CD14-positive monocyte (primary cell): ENCODE data around the gene PLPPR5. TPM values are rescaled to one million over a fixed set of nuclear protein-coding genes. Genes with fewer than 3 reads are reported as not detected.

ENCODE experiments used
- DNase-seq, 3 donors: peaks; one replicate each; pipeline ENCODE4 v3.0.0-alpha.2; 2011 to 2022
- H2AFZ ChIP-seq: 2 replicates; pipeline ENCODE4 v1.6.0; 2012; ENCODE audit warnings: mild to moderate bottlenecking, low read depth, low read length, inconsistent platforms; ENCODE audit not compliant: insufficient read depth, poor library complexity, severe bottlenecking
- H3K27ac ChIP-seq, 2 donors: 1 replicate in 1 of 2; 2 replicates in 1 of 2; pipeline ENCODE4 v1.5.1; 2012 to 2013; ENCODE audit warnings: low read length in 2 of 2, control low read depth in 1 of 2, inconsistent platforms in 1 of 2, low read depth in 1 of 2, mild to moderate bottlenecking in 1 of 2
- H3K27me3 ChIP-seq, 2 donors: one replicate each; pipeline versions ENCODE4 v1.6.0 to v1.6.1; 2011 to 2013; ENCODE audit warnings: low read length in 2 of 2; ENCODE audit not compliant: control insufficient read depth in 2 of 2, insufficient read depth in 2 of 2
- H3K36me3 ChIP-seq, 2 donors: replicated peaks in 1 of 2; 1 replicate in 1 of 2; 2 replicates in 1 of 2; pipeline versions ENCODE4 v1.5.1 to v1.6.1; 2012 to 2013; ENCODE audit warnings: low read length in 2 of 2, control low read depth in 1 of 2, inconsistent platforms in 1 of 2, mild to moderate bottlenecking in 1 of 2; ENCODE audit not compliant: insufficient read depth in 2 of 2, control insufficient read depth in 1 of 2
- H3K4me1 ChIP-seq, 2 donors: 1 replicate in 1 of 2; 2 replicates in 1 of 2; pipeline versions ENCODE4 v1.5.1 to v1.6.1; 2012 to 2013; ENCODE audit warnings: low read length in 2 of 2, control low read depth in 1 of 2, inconsistent platforms in 1 of 2, mild to moderate bottlenecking in 1 of 2, moderate library complexity in 1 of 2; ENCODE audit not compliant: insufficient read depth in 2 of 2, control insufficient read depth in 1 of 2
- H3K4me2 ChIP-seq: replicated peaks from 2 replicates; pipeline ENCODE3; 2012; ENCODE audit warnings: low read length, moderate library complexity, mild to moderate bottlenecking; ENCODE audit not compliant: poor library complexity, severe bottlenecking; ENCODE audit errors: extremely low read depth
- H3K4me3 ChIP-seq, 3 experiments: fragments of 200-600 bp in 1 of 3; sonication (generic) in 1 of 3; replicated peaks in 1 of 3; 1 replicate in 2 of 3; 2 replicates in 1 of 3; pipeline ENCODE4 v1.5.1; 2011 to 2013; ENCODE audit warnings: low read length in 3 of 3, mild to moderate bottlenecking in 3 of 3, control low read depth in 2 of 3, low read depth in 2 of 3, inconsistent platforms in 1 of 3, moderate library complexity in 1 of 3
- H3K79me2 ChIP-seq: 2 replicates; pipeline ENCODE4 v1.6.0; 2012; ENCODE audit warnings: mild to moderate bottlenecking, control low read depth, inconsistent platforms, low read length, moderate library complexity; ENCODE audit not compliant: insufficient read depth
- H3K9ac ChIP-seq: 2 replicates; pipeline ENCODE4 v1.6.0; 2017; ENCODE audit warnings: low read length, mild to moderate bottlenecking; ENCODE audit not compliant: insufficient read depth, poor library complexity, severe bottlenecking
- H3K9me3 ChIP-seq, 2 donors: replicated peaks in 1 of 2; 1 replicate in 1 of 2; 2 replicates in 1 of 2; pipeline versions ENCODE4 v1.5.1 to v1.6.1; 2012 to 2013; ENCODE audit warnings: low read length in 2 of 2, control low read depth in 1 of 2; ENCODE audit not compliant: control insufficient read depth in 1 of 2, insufficient read depth in 1 of 2
- H4K20me1 ChIP-seq: 2 replicates; pipeline ENCODE4 v1.6.0; 2012; ENCODE audit warnings: mild to moderate bottlenecking, low read length, control low read depth, moderate library complexity; ENCODE audit not compliant: insufficient read depth
- H3K27ac Mint-ChIP-seq, 7 donors: one replicate each; pipeline ENCODE4 v1.8.0; 2020; ENCODE audit warnings: mild to moderate bottlenecking in 7 of 7, mixed read lengths in 7 of 7, moderate library complexity in 6 of 7, inconsistent platforms in 2 of 7
- H3K27me3 Mint-ChIP-seq, 3 donors: one replicate each; pipeline ENCODE4 v1.8.0; 2021 to 2022; ENCODE audit warnings: low read depth in 3 of 3, mild to moderate bottlenecking in 3 of 3, mixed read lengths in 3 of 3, moderate library complexity in 3 of 3, inconsistent platforms in 1 of 3
- H3K36me3 Mint-ChIP-seq, 2 donors: one replicate each; pipeline ENCODE4 v1.8.0; 2020; ENCODE audit warnings: mixed read lengths in 2 of 2, inconsistent platforms in 1 of 2, mild to moderate bottlenecking in 1 of 2
- H3K4me1 Mint-ChIP-seq: one replicate; pipeline ENCODE4 v1.8.0; 2020; ENCODE audit warnings: mild to moderate bottlenecking, mixed read lengths
- H3K4me3 Mint-ChIP-seq, 2 donors: one replicate each; pipeline ENCODE4 v1.8.0; 2020; ENCODE audit warnings: mild to moderate bottlenecking in 2 of 2, mixed read lengths in 2 of 2, moderate library complexity in 1 of 2
- H3K9me3 Mint-ChIP-seq, 7 donors: one replicate each; pipeline ENCODE4 v1.8.0; 2020 to 2022; ENCODE audit warnings: mixed read lengths in 7 of 7, mild to moderate bottlenecking in 6 of 7, moderate library complexity in 6 of 7, inconsistent platforms in 2 of 7
- CTCF ChIP-seq: fragments of 200-600 bp; IDR thresholded peaks from one replicate; pipeline ENCODE4 v1.8.0; 2022; ENCODE audit warnings: antibody characterized with exemption, mild to moderate bottlenecking
- WGBS: methylation state at CpG from one replicate; pipeline ENCODE4 v1.1.5; 2013; ENCODE audit warnings: missing lambda C conversion rate; ENCODE audit not compliant: insufficient coverage; 5-methylcytosine and 5-hydroxymethylcytosine counted together
- intact Hi-C, 2 donors: fragments of 100-400 bp; cut with micrococcal nuclease; formaldehyde crosslinking; loops; one replicate each; pipeline versions ENCODE4 v1.15.0 to v1.15.1; 2023
- polyA plus RNA-seq, 3 donors: library from polyadenylated mRNA; depleted of rRNA in 1 of 3; unstranded in 2 of 3; stranded (reverse) in 1 of 3; fragments of 300-500 nt in 2 of 3; fragments of >200 nt in 1 of 3; fragmentation: Illumina TruSeq in 2 of 3; gene quantifications; 1 replicate in 2 of 3; 2 replicates in 1 of 3; pipeline ENCODE4 v1.2.3, GENCODE V29; 2012 to 2021

Gene PLPPR5
- polyA plus RNA-seq, 3 donors: not detected

DNA sequence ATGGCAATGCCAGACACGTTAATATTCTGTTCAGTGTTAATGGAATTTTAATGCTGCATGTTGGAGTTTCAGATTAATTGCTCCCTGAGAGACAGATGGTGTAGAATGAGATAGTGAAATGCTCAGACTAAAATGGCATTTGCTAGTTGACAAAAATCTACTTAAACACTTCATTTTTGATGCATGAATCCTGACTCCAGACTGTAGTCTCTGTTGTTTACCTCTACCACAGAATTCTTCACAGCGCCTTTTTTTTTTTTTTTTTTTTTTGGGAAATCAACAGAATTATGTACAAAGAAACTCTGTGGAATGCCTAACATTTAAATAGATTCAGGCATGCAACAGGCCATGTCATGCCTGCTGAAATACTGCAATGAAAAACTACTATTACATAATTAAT is 111.3 kb downstream of the PLPPR5 start:
- Mint-ChIP-seq H3K36me3 (no peaks in the 10 kb centered on the region), H3K9me3 (peaks cover 0 to 5% (median 2%) of the 10 kb centered on the region in 7 donors), H3K4me3 (no peak overlapping the region), H3K4me1 (no peaks in the 10 kb centered on the region), H3K27ac (no peak overlapping the region), H3K27me3 (no peaks in the 10 kb centered on the region)
- Histone ChIP-seq H3K36me3 (no peaks in the 10 kb centered on the region), H2AFZ (no peak overlapping the region), H3K79me2 (no peaks in the 10 kb centered on the region), H3K27ac (no peak overlapping the region), H3K4me3 (no peak overlapping the region), H4K20me1 (no peaks in the 10 kb centered on the region), H3K4me2 (no peak overlapping the region), H3K9ac (no peak overlapping the region), H3K27me3 (no peaks in the 10 kb centered on the region), H3K9me3 (no peaks in the 10 kb centered on the region), H3K4me1 (no peaks in the 10 kb centered on the region)
- intact Hi-C loops: no loop called here
- WGBS: no CpG with 5 or more reads among the region's 2 CpGs
- DNase-seq: no peak
- no peak for TF ChIP-seq CTCF

DNA sequence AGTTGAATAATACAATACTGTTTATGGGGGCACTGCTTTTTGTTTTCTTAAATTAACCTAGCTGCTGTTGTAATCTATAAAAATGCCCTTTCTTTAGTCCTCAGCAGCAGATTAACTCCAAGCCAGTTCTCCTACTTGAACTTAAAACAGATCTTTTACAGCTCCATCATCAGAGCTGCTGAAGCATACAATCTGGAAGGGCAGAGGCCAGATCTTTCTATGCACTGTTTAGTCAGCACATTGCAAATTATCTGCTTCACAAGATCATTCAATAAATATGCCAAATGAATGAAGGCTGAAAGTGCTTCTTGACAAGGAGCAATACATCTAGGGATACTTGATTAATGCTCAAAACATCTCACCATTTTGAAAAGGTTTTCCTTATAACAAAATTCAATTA is 115.8 kb downstream of the PLPPR5 start:
- H4K20me1 ChIP-seq: no peaks in the 10 kb centered on the region
- no peaks in the 10 kb centered on the region for H3K36me3 ChIP-seq
- no peak overlapping the region for H3K27ac ChIP-seq
- H3K27me3 ChIP-seq: no peaks in the 10 kb centered on the region
- no peak overlapping the region for H3K9ac ChIP-seq
- no peak for DNase-seq
- TF ChIP-seq CTCF: no peak
- intact Hi-C loops: no loop called here
- no peaks in the 10 kb centered on the region for H3K79me2 ChIP-seq
- Mint-ChIP-seq H3K27ac (no peak overlapping the region), H3K4me3 (no peak overlapping the region), H3K9me3 (no peaks in the 10 kb centered on the region), H3K27me3 (no peaks in the 10 kb centered on the region), H3K4me1 (no peaks in the 10 kb centered on the region), H3K36me3 (no peaks in the 10 kb centered on the region)
- H3K9me3 ChIP-seq: no peaks in the 10 kb centered on the region
- H3K4me3 ChIP-seq: no peak overlapping the region
- H3K4me2 ChIP-seq: no peak overlapping the region
- H2AFZ ChIP-seq: no peak overlapping the region
- H3K4me1 ChIP-seq: no peaks in the 10 kb centered on the region
